ENCODE results near the gene PGAP2. TPM values are rescaled to one million over a fixed set of nuclear protein-coding genes. Genes with fewer than 3 reads are reported as not detected.
A peak's percentile ranks its signal among the peaks of the same experiment; 100 is the strongest.

PGAP2 gene
- total RNA-seq, 1 donor from 2014 or later: 10.0 TPM

GRCh38 chr11:3796801-3797328, 11.5 kb upstream of the PGAP2 start:
- Histone ChIP-seq H4K20me1 (ENCODE audit: low read depth) (peaks cover 45% of the 10 kb centered on the region), H3K9me3 (ENCODE audit: low read depth) (no peaks in the 10 kb centered on the region), H3K4me2 (peak overlapping the region; percentile 89), H3K4me3 (peak overlapping the region; percentile 86), H3K9ac (peak overlapping the region; percentile 82), H3K4me1 (peaks cover 9% of the 10 kb centered on the region), H2AFZ (replicated peaks) (no peak overlapping the region), H3F3A (ENCODE audit: low read depth) (peaks cover 19% of the 10 kb centered on the region), H3K36me3 (no peaks in the 10 kb centered on the region), H3K27ac (peak overlapping the region; percentile 89), H3K27me3 (no peaks in the 10 kb centered on the region), H3K79me2 (ENCODE audit: low read depth) (peaks cover 54% of the 10 kb centered on the region)
- H3K4me3 Mint-ChIP-seq: peak overlapping the region; percentile 91
- peaks cover 5% of the 10 kb centered on the region for H3K27me3 Mint-ChIP-seq (ENCODE audit: insufficient read depth, low read depth)
- peak overlapping the region; percentile 95 for H3K27ac Mint-ChIP-seq
- TF ChIP-seq, protein P1, sequence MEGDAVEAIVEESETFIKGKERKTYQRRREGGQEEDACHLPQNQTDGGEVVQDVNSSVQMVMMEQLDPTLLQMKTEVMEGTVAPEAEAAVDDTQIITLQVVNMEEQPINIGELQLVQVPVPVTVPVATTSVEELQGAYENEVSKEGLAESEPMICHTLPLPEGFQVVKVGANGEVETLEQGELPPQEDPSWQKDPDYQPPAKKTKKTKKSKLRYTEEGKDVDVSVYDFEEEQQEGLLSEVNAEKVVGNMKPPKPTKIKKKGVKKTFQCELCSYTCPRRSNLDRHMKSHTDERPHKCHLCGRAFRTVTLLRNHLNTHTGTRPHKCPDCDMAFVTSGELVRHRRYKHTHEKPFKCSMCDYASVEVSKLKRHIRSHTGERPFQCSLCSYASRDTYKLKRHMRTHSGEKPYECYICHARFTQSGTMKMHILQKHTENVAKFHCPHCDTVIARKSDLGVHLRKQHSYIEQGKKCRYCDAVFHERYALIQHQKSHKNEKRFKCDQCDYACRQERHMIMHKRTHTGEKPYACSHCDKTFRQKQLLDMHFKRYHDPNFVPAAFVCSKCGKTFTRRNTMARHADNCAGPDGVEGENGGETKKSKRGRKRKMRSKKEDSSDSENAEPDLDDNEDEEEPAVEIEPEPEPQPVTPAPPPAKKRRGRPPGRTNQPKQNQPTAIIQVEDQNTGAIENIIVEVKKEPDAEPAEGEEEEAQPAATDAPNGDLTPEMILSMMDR (IDR thresholded peaks at IDR 0.05): no peak
- no peak for TF ChIP-seq EZH2 (IDR thresholded peaks at IDR 0.05)
- TF ChIP-seq EZH2phosphoT487 (IDR thresholded peaks at IDR 0.05): no peak
- H3K4me1 Mint-ChIP-seq: peaks cover 23% of the 10 kb centered on the region
- peaks cover 20% of the 10 kb centered on the region for H3K36me3 Mint-ChIP-seq
- no peaks in the 10 kb centered on the region for H3K9me3 Mint-ChIP-seq
- DNase-seq (ENCODE audit: low spot score): no peak

DNA sequence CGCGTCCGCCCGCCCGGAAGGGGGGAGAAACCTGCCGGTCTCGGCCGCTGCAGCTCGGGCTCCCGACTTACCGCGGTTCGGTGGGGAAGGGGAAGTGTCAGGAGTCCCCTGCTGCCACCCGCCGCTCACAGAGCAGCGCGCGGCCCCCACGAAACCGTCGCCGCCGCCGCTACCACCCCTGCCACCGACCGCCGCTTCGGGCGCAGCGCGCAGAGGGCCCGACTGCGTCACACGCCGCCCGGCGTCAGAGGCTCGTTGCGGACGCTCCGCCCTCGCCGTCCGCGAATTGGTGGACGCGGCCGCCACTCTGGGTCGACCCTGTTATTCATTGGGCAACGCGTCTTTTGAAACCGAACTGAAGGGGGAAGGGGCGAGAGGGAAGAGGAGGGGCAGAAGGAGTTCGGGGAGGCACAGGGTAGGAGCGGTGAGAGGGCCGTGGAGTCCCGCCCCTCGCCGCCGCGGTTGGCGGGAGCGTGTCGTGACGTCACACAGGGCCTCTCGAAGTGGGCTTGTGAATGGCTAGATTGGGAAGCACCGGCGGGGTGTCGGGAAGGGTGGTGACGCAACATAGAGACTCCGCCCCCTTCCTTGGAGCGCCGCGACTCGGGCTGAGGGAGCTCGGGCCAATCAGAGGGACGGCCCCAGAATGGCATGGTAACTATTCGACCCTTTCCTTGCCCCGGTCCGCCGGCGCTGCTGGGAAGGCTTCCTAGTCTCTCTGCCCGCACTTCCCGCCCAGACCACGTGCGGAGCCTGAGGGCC, 10.8 kb upstream of the PGAP2 start, which contains the start of gene NUP98:
Gene NUP98, minus strand, starts transcription at position 226 of the 762 bp plus-strand sequence. CDS start 15,437 bp downstream, outside the sequence.
- Histone ChIP-seq H2AFZ (replicated peaks) (peak within 1 kb of the TSS; percentile 54), H3K27ac (peak within 1 kb of the TSS; percentile 89), H3F3A (ENCODE audit: low read depth) (peaks cover 19% of the 10 kb centered on the region), H3K4me2 (peak within 1 kb of the TSS; percentile 89), H3K4me3 (peak within 1 kb of the TSS; percentile 86), H3K9ac (peak within 1 kb of the TSS; percentile 82), H3K36me3 (no peaks in the 10 kb centered on the region), H4K20me1 (ENCODE audit: low read depth) (peaks cover 38% of the 10 kb centered on the region), H3K4me1 (peaks cover 9% of the 10 kb centered on the region), H3K79me2 (ENCODE audit: low read depth) (peaks cover 48% of the 10 kb centered on the region), H3K27me3 (no peaks in the 10 kb centered on the region), H3K9me3 (ENCODE audit: low read depth) (no peaks in the 10 kb centered on the region)
- Mint-ChIP-seq H3K36me3 (peaks cover 16% of the 10 kb centered on the region), H3K9me3 (no peaks in the 10 kb centered on the region), H3K4me3 (peak within 1 kb of the TSS; percentile 91), H3K27me3 (ENCODE audit: insufficient read depth, low read depth) (peaks cover 5% of the 10 kb centered on the region), H3K27ac (peak within 1 kb of the TSS; percentile 96), H3K4me1 (peaks cover 23% of the 10 kb centered on the region)
- TF ChIP-seq, protein P1 (IDR thresholded peaks at IDR 0.05): peak; percentile 9
- TF ChIP-seq EZH2phosphoT487 (IDR thresholded peaks at IDR 0.05): no peak
- DNase-seq (ENCODE audit: low spot score): peak; percentile 100

- peaks cover 16% of the 10 kb centered on the region for H3F3A ChIP-seq (ENCODE audit: low read depth)
- no peak overlapping the region for H3K9ac ChIP-seq
- H3K79me2 ChIP-seq (ENCODE audit: low read depth): peaks cover 31% of the 10 kb centered on the region
- H3K36me3 Mint-ChIP-seq: peaks cover 8% of the 10 kb centered on the region
- H3K27me3 ChIP-seq: no peaks in the 10 kb centered on the region
- peaks cover 9% of the 10 kb centered on the region for H3K4me1 ChIP-seq
- no peak overlapping the region for H3K27ac ChIP-seq
- H3K4me1 Mint-ChIP-seq: peaks cover 23% of the 10 kb centered on the region
- H4K20me1 ChIP-seq (ENCODE audit: low read depth): peaks cover 31% of the 10 kb centered on the region
- H3K27me3 Mint-ChIP-seq (ENCODE audit: insufficient read depth, low read depth): peaks cover 5% of the 10 kb centered on the region
- no peak overlapping the region for H3K4me2 ChIP-seq
- H2AFZ ChIP-seq (replicated peaks): no peak overlapping the region
- H3K9me3 Mint-ChIP-seq: no peaks in the 10 kb centered on the region
- TF ChIP-seq EZH2 (IDR thresholded peaks at IDR 0.05) (no peak), EZH2phosphoT487 (IDR thresholded peaks at IDR 0.05) (no peak)
- TF ChIP-seq, protein P1 (IDR thresholded peaks at IDR 0.05): no peak
- no peak overlapping the region for H3K4me3 Mint-ChIP-seq
- H3K4me3 ChIP-seq: no peak overlapping the region
- H3K36me3 ChIP-seq: no peaks in the 10 kb centered on the region
- peak overlapping the region; percentile 66 for H3K27ac Mint-ChIP-seq
- no peak for DNase-seq (ENCODE audit: low spot score)
- no peaks in the 10 kb centered on the region for H3K9me3 ChIP-seq (ENCODE audit: low read depth)
Observed at GRCh38 chr11:3799143-3799542, 9.2 kb upstream of the PGAP2 start.

Measured in neural progenitor cell (in vitro differentiated cells).